ENCODE data around the gene LYSET. TPM values are rescaled to one million over a fixed set of nuclear protein-coding genes. Genes with fewer than 3 reads are reported as not detected.

Gene LYSET
- total RNA-seq, 1 experiment from 2014 or later, result 25.6 TPM

DNA sequence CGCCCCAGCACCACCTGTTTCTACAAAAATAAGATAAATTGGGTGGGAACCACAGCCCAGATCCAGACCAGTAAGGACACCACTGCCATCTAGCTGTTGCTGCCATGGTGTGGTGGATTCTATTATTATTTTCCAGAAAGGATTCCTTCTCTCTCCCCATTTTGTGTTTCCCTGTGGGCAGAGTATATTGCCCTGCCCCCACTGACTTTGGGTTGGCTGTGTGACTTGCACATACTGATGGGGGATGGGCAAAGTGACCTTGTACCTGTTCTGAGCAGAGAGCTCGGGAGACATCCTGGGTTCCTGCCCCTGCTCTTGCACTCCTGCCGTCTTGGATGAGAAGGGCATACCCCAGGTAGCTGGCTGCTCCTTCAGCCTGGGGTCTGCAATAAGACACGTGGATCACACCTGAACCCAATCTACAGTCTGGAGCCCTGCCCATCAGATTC lies 24.7 kb upstream of the LYSET start (continued):
- TF ChIP-seq RELA (CRISPR knock-in tag; IDR thresholded peaks at IDR 0.05; ENCODE audit: borderline replicate concordance) (no peak), NR3C1 (CRISPR knock-in tag; conservative IDR thresholded peaks at IDR 0.05; ENCODE audit: low read depth) (no peak), GTF2I (CRISPR knock-in tag; conservative IDR thresholded peaks at IDR 0.05) (no peak), PRRX2 (CRISPR knock-in tag; IDR thresholded peaks at IDR 0.05) (no peak), EMX1 (CRISPR knock-in tag; IDR thresholded peaks at IDR 0.05) (no peak), GABPB1 (CRISPR knock-in tag; IDR thresholded peaks at IDR 0.05) (no peak)
- TF ChIP-seq, protein P1, sequence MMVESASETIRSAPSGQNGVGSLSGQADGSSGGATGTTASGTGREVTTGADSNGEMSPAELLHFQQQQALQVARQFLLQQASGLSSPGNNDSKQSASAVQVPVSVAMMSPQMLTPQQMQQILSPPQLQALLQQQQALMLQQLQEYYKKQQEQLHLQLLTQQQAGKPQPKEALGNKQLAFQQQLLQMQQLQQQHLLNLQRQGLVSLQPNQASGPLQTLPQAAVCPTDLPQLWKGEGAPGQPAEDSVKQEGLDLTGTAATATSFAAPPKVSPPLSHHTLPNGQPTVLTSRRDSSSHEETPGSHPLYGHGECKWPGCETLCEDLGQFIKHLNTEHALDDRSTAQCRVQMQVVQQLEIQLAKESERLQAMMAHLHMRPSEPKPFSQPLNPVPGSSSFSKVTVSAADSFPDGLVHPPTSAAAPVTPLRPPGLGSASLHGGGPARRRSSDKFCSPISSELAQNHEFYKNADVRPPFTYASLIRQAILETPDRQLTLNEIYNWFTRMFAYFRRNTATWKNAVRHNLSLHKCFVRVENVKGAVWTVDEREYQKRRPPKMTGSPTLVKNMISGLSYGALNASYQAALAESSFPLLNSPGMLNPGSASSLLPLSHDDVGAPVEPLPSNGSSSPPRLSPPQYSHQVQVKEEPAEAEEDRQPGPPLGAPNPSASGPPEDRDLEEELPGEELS (CRISPR knock-in tag; IDR thresholded peaks at IDR 0.05), result no peak
- TF ChIP-seq, protein P2, sequence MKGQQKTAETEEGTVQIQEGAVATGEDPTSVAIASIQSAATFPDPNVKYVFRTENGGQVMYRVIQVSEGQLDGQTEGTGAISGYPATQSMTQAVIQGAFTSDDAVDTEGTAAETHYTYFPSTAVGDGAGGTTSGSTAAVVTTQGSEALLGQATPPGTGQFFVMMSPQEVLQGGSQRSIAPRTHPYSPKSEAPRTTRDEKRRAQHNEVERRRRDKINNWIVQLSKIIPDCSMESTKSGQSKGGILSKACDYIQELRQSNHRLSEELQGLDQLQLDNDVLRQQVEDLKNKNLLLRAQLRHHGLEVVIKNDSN (CRISPR knock-in tag; IDR thresholded peaks at IDR 0.05), result no peak
- TF ChIP-seq, protein P3, sequence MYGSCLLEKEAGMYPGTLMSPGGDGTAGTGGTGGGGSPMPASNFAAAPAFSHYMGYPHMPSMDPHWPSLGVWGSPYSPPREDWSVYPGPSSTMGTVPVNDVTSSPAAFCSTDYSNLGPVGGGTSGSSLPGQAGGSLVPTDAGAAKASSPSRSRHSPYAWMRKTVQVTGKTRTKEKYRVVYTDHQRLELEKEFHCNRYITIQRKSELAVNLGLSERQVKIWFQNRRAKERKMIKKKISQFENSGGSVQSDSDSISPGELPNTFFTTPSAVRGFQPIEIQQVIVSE (CRISPR knock-in tag; IDR thresholded peaks at IDR 0.05; ENCODE audit: borderline replicate concordance), result no peak
- TF ChIP-seq, protein P4, sequence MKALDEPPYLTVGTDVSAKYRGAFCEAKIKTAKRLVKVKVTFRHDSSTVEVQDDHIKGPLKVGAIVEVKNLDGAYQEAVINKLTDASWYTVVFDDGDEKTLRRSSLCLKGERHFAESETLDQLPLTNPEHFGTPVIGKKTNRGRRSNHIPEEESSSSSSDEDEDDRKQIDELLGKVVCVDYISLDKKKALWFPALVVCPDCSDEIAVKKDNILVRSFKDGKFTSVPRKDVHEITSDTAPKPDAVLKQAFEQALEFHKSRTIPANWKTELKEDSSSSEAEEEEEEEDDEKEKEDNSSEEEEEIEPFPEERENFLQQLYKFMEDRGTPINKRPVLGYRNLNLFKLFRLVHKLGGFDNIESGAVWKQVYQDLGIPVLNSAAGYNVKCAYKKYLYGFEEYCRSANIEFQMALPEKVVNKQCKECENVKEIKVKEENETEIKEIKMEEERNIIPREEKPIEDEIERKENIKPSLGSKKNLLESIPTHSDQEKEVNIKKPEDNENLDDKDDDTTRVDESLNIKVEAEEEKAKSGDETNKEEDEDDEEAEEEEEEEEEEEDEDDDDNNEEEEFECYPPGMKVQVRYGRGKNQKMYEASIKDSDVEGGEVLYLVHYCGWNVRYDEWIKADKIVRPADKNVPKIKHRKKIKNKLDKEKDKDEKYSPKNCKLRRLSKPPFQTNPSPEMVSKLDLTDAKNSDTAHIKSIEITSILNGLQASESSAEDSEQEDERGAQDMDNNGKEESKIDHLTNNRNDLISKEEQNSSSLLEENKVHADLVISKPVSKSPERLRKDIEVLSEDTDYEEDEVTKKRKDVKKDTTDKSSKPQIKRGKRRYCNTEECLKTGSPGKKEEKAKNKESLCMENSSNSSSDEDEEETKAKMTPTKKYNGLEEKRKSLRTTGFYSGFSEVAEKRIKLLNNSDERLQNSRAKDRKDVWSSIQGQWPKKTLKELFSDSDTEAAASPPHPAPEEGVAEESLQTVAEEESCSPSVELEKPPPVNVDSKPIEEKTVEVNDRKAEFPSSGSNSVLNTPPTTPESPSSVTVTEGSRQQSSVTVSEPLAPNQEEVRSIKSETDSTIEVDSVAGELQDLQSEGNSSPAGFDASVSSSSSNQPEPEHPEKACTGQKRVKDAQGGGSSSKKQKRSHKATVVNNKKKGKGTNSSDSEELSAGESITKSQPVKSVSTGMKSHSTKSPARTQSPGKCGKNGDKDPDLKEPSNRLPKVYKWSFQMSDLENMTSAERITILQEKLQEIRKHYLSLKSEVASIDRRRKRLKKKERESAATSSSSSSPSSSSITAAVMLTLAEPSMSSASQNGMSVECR (CRISPR knock-in tag; IDR thresholded peaks at IDR 0.05; ENCODE audit: borderline replicate concordance), result no peak
- TF ChIP-seq, protein P5, sequence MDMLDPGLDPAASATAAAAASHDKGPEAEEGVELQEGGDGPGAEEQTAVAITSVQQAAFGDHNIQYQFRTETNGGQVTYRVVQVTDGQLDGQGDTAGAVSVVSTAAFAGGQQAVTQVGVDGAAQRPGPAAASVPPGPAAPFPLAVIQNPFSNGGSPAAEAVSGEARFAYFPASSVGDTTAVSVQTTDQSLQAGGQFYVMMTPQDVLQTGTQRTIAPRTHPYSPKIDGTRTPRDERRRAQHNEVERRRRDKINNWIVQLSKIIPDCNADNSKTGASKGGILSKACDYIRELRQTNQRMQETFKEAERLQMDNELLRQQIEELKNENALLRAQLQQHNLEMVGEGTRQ (CRISPR knock-in tag; IDR thresholded peaks at IDR 0.05), result no peak

DNA sequence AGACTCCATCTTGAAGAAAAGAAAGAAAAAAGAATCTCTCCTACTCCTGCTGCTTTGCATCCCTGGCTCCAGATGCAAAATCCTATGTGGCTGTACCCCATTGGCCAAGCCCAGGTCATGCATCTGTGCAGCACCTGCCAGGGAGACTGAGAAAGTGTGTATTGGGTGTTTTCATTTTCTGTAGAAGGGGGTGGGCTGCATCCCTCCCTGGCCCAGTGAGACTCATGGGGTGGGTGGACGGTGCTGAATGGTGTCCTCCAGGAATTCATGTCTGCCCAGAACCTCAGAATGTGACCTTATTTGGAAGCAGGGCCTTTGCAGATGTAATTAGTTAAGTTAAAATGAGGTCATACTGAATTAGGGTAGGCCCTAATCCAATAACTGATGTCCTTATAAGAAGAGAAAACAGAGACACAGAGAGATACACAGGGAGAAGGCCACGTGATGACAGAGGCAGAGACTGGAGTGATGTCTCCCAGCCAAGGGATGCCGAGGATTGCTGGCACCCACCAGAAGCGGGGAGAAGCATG lies 23.6 kb upstream of the LYSET start:
- POLR2A ChIA-PET, result no interaction called here
- Mint-ChIP-seq H3K27ac (peak overlapping the region; percentile 81; the same call in 1 of the 2 replicates), H3K36me3 (no peaks in the 10 kb centered on the region), H3K4me1 (peaks cover 4% of the 10 kb centered on the region), H3K27me3 (ENCODE audit: low read depth) (peaks cover 3% of the 10 kb centered on the region; the same call in 1 of the 2 replicates), H3K4me3 (no peak overlapping the region), H3K9me3 (no peaks in the 10 kb centered on the region)
- CTCF ChIA-PET, result interaction anchor here (0.8 to 3.0 kb wide), 11 partner anchors 8 to 232 kb away, joined by 3 to 28 read pairs (median 5); partner anchors contain the start of genes LYSET and MOAP1
- no peak for ATAC-seq
- TF ChIP-seq, protein P6, sequence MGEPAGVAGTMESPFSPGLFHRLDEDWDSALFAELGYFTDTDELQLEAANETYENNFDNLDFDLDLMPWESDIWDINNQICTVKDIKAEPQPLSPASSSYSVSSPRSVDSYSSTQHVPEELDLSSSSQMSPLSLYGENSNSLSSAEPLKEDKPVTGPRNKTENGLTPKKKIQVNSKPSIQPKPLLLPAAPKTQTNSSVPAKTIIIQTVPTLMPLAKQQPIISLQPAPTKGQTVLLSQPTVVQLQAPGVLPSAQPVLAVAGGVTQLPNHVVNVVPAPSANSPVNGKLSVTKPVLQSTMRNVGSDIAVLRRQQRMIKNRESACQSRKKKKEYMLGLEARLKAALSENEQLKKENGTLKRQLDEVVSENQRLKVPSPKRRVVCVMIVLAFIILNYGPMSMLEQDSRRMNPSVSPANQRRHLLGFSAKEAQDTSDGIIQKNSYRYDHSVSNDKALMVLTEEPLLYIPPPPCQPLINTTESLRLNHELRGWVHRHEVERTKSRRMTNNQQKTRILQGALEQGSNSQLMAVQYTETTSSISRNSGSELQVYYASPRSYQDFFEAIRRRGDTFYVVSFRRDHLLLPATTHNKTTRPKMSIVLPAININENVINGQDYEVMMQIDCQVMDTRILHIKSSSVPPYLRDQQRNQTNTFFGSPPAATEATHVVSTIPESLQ (CRISPR knock-in tag; IDR thresholded peaks at IDR 0.05), result no peak
- TF ChIP-seq, protein P7, sequence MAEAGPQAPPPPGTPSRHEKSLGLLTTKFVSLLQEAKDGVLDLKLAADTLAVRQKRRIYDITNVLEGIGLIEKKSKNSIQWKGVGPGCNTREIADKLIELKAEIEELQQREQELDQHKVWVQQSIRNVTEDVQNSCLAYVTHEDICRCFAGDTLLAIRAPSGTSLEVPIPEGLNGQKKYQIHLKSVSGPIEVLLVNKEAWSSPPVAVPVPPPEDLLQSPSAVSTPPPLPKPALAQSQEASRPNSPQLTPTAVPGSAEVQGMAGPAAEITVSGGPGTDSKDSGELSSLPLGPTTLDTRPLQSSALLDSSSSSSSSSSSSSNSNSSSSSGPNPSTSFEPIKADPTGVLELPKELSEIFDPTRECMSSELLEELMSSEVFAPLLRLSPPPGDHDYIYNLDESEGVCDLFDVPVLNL (CRISPR knock-in tag; IDR thresholded peaks at IDR 0.05; ENCODE audit: borderline replicate concordance, low read depth), result no peak
- TF ChIP-seq ZNF263 (CRISPR knock-in tag; IDR thresholded peaks at IDR 0.05; ENCODE audit: low read depth), result no peak
- no peak for TF ChIP-seq JUN (CRISPR knock-in tag; IDR thresholded peaks at IDR 0.05)
- TF ChIP-seq HMGA2 (CRISPR knock-in tag; IDR thresholded peaks at IDR 0.05), result no peak
- TF ChIP-seq, protein P8, sequence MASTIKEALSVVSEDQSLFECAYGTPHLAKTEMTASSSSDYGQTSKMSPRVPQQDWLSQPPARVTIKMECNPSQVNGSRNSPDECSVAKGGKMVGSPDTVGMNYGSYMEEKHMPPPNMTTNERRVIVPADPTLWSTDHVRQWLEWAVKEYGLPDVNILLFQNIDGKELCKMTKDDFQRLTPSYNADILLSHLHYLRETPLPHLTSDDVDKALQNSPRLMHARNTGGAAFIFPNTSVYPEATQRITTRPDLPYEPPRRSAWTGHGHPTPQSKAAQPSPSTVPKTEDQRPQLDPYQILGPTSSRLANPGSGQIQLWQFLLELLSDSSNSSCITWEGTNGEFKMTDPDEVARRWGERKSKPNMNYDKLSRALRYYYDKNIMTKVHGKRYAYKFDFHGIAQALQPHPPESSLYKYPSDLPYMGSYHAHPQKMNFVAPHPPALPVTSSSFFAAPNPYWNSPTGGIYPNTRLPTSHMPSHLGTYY (CRISPR knock-in tag; IDR thresholded peaks at IDR 0.05), result no peak
- TF ChIP-seq, protein P9, sequence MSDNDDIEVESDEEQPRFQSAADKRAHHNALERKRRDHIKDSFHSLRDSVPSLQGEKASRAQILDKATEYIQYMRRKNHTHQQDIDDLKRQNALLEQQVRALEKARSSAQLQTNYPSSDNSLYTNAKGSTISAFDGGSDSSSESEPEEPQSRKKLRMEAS (CRISPR knock-in tag; IDR thresholded peaks at IDR 0.05), result no peak
- TF ChIP-seq, protein P10, sequence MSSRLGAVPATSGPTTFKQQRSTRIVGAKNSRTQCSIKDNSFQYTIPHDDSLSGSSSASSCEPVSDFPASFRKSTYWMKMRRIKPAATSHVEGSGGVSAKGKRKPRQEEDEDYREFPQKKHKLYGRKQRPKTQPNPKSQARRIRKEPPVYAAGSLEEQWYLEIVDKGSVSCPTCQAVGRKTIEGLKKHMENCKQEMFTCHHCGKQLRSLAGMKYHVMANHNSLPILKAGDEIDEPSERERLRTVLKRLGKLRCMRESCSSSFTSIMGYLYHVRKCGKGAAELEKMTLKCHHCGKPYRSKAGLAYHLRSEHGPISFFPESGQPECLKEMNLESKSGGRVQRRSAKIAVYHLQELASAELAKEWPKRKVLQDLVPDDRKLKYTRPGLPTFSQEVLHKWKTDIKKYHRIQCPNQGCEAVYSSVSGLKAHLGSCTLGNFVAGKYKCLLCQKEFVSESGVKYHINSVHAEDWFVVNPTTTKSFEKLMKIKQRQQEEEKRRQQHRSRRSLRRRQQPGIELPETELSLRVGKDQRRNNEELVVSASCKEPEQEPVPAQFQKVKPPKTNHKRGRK (CRISPR knock-in tag; IDR thresholded peaks at IDR 0.05; ENCODE audit: borderline replicate concordance), result no peak
- DNase-seq (ENCODE audit: low spot score), result no peak

All from WTC11 (cell line).